Calu3 (cell line): ENCODE results near the gene L1CAM. TPM values are rescaled to one million over a fixed set of nuclear protein-coding genes. Genes with fewer than 3 reads are reported as not detected.

Source experiments
- BruUV-seq: library from RNA; stranded (reverse); fragments of 400-500 nt; replicated peaks from 2 replicates; lab custom pipeline; 2021; lab: Mats Ljungman, UMichigan
- CTCF ChIA-PET: fragments of 300-600 bp; sonication (Branson Sonifier 250); formaldehyde crosslinking; loops from one replicate; lab custom pipeline; 2022; ENCODE audit warnings: antibody characterized with exemption; lab: Charles Lee
- DNase-seq: peaks from one replicate; pipeline ENCODE4 v3.0.0; 2022
- H3K27ac Mint-ChIP-seq: one replicate; pipeline ENCODE4 v1.8.0; 2022; ENCODE audit warnings: mixed read lengths; ENCODE audit not compliant: unreplicated experiment
- H3K27me3 Mint-ChIP-seq: one replicate; pipeline ENCODE4 v1.8.0; 2022; ENCODE audit warnings: mixed read lengths; ENCODE audit not compliant: unreplicated experiment
- H3K36me3 Mint-ChIP-seq: one replicate; pipeline ENCODE4 v1.8.0; 2022; ENCODE audit warnings: mild to moderate bottlenecking, moderate library complexity, mixed read lengths; ENCODE audit not compliant: insufficient read depth, unreplicated experiment
- H3K4me1 Mint-ChIP-seq: one replicate; pipeline ENCODE4 v1.8.0; 2022; ENCODE audit warnings: mild to moderate bottlenecking, low read depth, mixed read lengths; ENCODE audit not compliant: unreplicated experiment
- H3K4me3 Mint-ChIP-seq: one replicate; pipeline ENCODE4 v1.8.0; 2022; ENCODE audit warnings: mild to moderate bottlenecking, low read depth, moderate library complexity, mixed read lengths; ENCODE audit not compliant: unreplicated experiment
- H3K9me3 Mint-ChIP-seq: one replicate; pipeline ENCODE4 v1.8.0; 2022; ENCODE audit warnings: low read depth, mixed read lengths; ENCODE audit not compliant: unreplicated experiment
- CTCF ChIP-seq: fragments of 200-600 bp; IDR thresholded peaks from one replicate; pipeline ENCODE4 v1.8.0; 2022; ENCODE audit warnings: antibody characterized with exemption; ENCODE audit not compliant: unreplicated experiment
- intact Hi-C: fragments of 100-400 bp; cut with micrococcal nuclease; formaldehyde crosslinking; loops from one replicate; pipeline ENCODE4 v1.10.0; 2022; ENCODE audit not compliant: unreplicated experiment
- total RNA-seq: library from RNA; stranded (reverse); gene quantifications from 2 replicates; pipeline ENCODE4 v1.2.3, GENCODE V29; 2022

Gene L1CAM
- total RNA-seq, 1 experiment from 2014 or later = 14.2 TPM

- H3K4me3 Mint-ChIP-seq = peak overlapping the region; percentile 62
- TF ChIP-seq CTCF = no peak
- no peak for DNase-seq
- intact Hi-C loops = loop anchor here (2.0 kb wide), 1 partner anchor 119 kb away; the partner anchor contains the start of gene PLXNB3
- CTCF ChIA-PET = interaction anchor here (0.6 kb wide), 1 partner anchor 27 kb away, joined by 6 read pairs; no protein-coding TSS in a partner anchor
- no peak overlapping the region for H3K27ac Mint-ChIP-seq
- peaks cover 26% of the 10 kb centered on the region for H3K4me1 Mint-ChIP-seq
- H3K36me3 Mint-ChIP-seq = no peaks in the 10 kb centered on the region
- H3K27me3 Mint-ChIP-seq = peaks cover 21% of the 10 kb centered on the region
- TSS peak; percentile 50 for BruUV-seq
- no peaks in the 10 kb centered on the region for H3K9me3 Mint-ChIP-seq
Observed at GRCh38 chrX:153884136-153884535, 1.8 kb downstream of the L1CAM start.

GRCh38 chrX:153883163-153883843, 2.7 kb downstream of the L1CAM start:
- DNase-seq = no peak
- CTCF ChIA-PET = interaction anchor here (0.6 kb wide), 1 partner anchor 28 kb away, joined by 6 read pairs; no protein-coding TSS in a partner anchor
- TF ChIP-seq CTCF = no peak
- Mint-ChIP-seq H3K4me1 (peaks cover 28% of the 10 kb centered on the region), H3K4me3 (no peak overlapping the region), H3K36me3 (no peaks in the 10 kb centered on the region), H3K9me3 (no peaks in the 10 kb centered on the region), H3K27ac (no peak overlapping the region), H3K27me3 (peaks cover 13% of the 10 kb centered on the region)
- intact Hi-C loops = no loop called here
- no TSS peak for BruUV-seq

GRCh38 chrX:153882557-153882956, 3.4 kb downstream of the L1CAM start:
- TF ChIP-seq CTCF = no peak
- H3K27ac Mint-ChIP-seq = peak overlapping the region; percentile 70
- no peaks in the 10 kb centered on the region for H3K36me3 Mint-ChIP-seq
- DNase-seq = no peak
- H3K4me1 Mint-ChIP-seq = peaks cover 35% of the 10 kb centered on the region
- intact Hi-C loops = no loop called here
- CTCF ChIA-PET = no interaction called here
- H3K4me3 Mint-ChIP-seq = peak overlapping the region; percentile 50
- no peaks in the 10 kb centered on the region for H3K9me3 Mint-ChIP-seq
- no TSS peak for BruUV-seq
- H3K27me3 Mint-ChIP-seq = peaks cover 5% of the 10 kb centered on the region

DNA sequence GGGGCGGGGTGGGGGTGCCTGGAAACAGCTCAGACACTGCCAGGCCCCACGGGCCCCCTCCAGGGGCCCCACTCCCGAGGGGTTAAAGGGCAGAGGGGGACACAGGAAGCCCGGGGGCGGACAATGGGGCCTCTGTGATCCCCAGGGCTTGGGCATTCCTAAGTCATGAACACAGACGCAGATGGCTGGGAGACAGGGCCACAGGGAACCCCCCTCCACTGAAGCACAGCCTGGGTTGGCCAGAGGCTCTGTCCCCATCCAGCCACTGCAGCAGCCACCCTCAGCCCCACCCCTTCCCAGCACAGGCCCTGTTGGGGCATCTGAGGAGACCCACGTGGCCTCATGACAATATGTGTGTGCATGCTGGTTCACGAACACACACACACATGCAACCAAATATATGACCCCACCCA, 3.9 kb downstream of the L1CAM start:
- DNase-seq = peak; percentile 83
- H3K27ac Mint-ChIP-seq = peak overlapping the region; percentile 70
- peak overlapping the region; percentile 50 for H3K4me3 Mint-ChIP-seq
- TF ChIP-seq CTCF = no peak
- peaks cover under 1% of the 10 kb centered on the region for H3K27me3 Mint-ChIP-seq
- intact Hi-C loops = no loop called here
- CTCF ChIA-PET = interaction anchor here (0.6 kb wide), 1 partner anchor 60 kb away, joined by 8 read pairs; no protein-coding TSS in a partner anchor
- BruUV-seq = no TSS peak
- no peaks in the 10 kb centered on the region for H3K9me3 Mint-ChIP-seq
- peaks cover 35% of the 10 kb centered on the region for H3K4me1 Mint-ChIP-seq
- no peaks in the 10 kb centered on the region for H3K36me3 Mint-ChIP-seq
